CD4-positive, CD25-positive, alpha-beta regulatory T cell (primary cell): Measurements from ENCODE around the gene SLC39A12. TPM values are rescaled to one million over a fixed set of nuclear protein-coding genes. Genes with fewer than 3 reads are reported as not detected.

ENCODE experiments used
- ATAC-seq, 2 donors: fragments of 150-1000 bp; cut with Tn5 transposase; one replicate each; pipeline ENCODE4 v1.10.0; 2021; ENCODE audit warnings: low read depth in 2 of 2, moderate number of reproducible peaks in 2 of 2, moderate library complexity in 1 of 2
- DNase-seq, 3 donors: peaks; one replicate each; pipeline versions ENCODE4 v3.0.0 to v3.0.0-alpha.2; 2012 to 2022; ENCODE audit warnings: mixed read lengths in 1 of 3
- H3K27ac ChIP-seq: one replicate; pipeline ENCODE4 v1.7.0; 2013; ENCODE audit warnings: mild to moderate bottlenecking, low read length; ENCODE audit not compliant: insufficient read depth, poor library complexity, severe bottlenecking
- H3K27me3 ChIP-seq: one replicate; pipeline ENCODE4 v1.7.0; 2013; ENCODE audit warnings: low read length; ENCODE audit not compliant: control insufficient read depth, insufficient read depth
- H3K36me3 ChIP-seq: one replicate; pipeline ENCODE4 v1.7.0; 2013; ENCODE audit warnings: mild to moderate bottlenecking, low read length, moderate library complexity; ENCODE audit not compliant: control insufficient read depth, insufficient read depth
- H3K4me1 ChIP-seq: 2 replicates; pipeline ENCODE4 v1.7.0; 2013; ENCODE audit warnings: mild to moderate bottlenecking, low read length; ENCODE audit not compliant: insufficient read depth, control insufficient read depth, poor library complexity, severe bottlenecking
- H3K4me3 ChIP-seq: one replicate; pipeline ENCODE4 v1.7.0; 2013; ENCODE audit warnings: low read depth, mild to moderate bottlenecking, low read length, moderate library complexity
- H3K9me3 ChIP-seq, 2 experiments: 1 replicate in 1 of 2; 2 replicates in 1 of 2; pipeline ENCODE4 v1.7.0; 2013; ENCODE audit warnings: low read length in 2 of 2, mild to moderate bottlenecking in 1 of 2, moderate library complexity in 1 of 2; ENCODE audit not compliant: control insufficient read depth in 2 of 2
- H3K27ac Mint-ChIP-seq, 3 donors: one replicate each; pipeline ENCODE4 v1.8.0; 2020 to 2022; ENCODE audit warnings: mild to moderate bottlenecking in 3 of 3, mixed read lengths in 3 of 3, moderate library complexity in 2 of 3
- H3K27me3 Mint-ChIP-seq: one replicate; pipeline ENCODE4 v1.8.0; 2022; ENCODE audit warnings: mild to moderate bottlenecking, mixed read lengths
- H3K36me3 Mint-ChIP-seq: one replicate; pipeline ENCODE4 v1.8.0; 2020; ENCODE audit warnings: mixed read lengths
- H3K4me1 Mint-ChIP-seq, 4 donors: one replicate each; pipeline ENCODE4 v1.8.0; 2020 to 2022; ENCODE audit warnings: mixed read lengths in 4 of 4, mild to moderate bottlenecking in 1 of 4
- H3K4me3 Mint-ChIP-seq, 4 donors: one replicate each; pipeline ENCODE4 v1.8.0; 2020 to 2022; ENCODE audit warnings: mild to moderate bottlenecking in 4 of 4, mixed read lengths in 4 of 4, moderate library complexity in 3 of 4
- H3K9me3 Mint-ChIP-seq, 7 donors: one replicate each; pipeline ENCODE4 v1.8.0; 2020 to 2022; ENCODE audit warnings: mixed read lengths in 7 of 7, mild to moderate bottlenecking in 3 of 7, moderate library complexity in 2 of 7
- polyA plus RNA-seq, 4 donors: library from polyadenylated mRNA; unstranded; fragments of 300-500 nt; fragmentation: Illumina TruSeq; gene quantifications; one replicate each; pipeline ENCODE4 v1.2.3, GENCODE V29; 2021
- total RNA-seq: library from RNA; stranded (reverse); gene quantifications from one replicate; pipeline ENCODE4 v1.2.3, GENCODE V29; 2022

Gene SLC39A12
- total and polyA plus RNA-seq, 5 donors from 2014 or later, result not detected

- Histone ChIP-seq H3K36me3 (no peaks in the 10 kb centered on the region), H3K27ac (no peak overlapping the region), H3K9me3 (no peaks in the 10 kb centered on the region), H3K4me1 (no peaks in the 10 kb centered on the region), H3K4me3 (no peak overlapping the region), H3K27me3 (no peaks in the 10 kb centered on the region)
- no peaks in the 10 kb centered on the region for H3K4me1 Mint-ChIP-seq
- H3K27me3 Mint-ChIP-seq, result peaks cover 4% of the 10 kb centered on the region
- no peaks in the 10 kb centered on the region for H3K9me3 Mint-ChIP-seq
- no peak for DNase-seq
- H3K36me3 Mint-ChIP-seq, result no peaks in the 10 kb centered on the region
- H3K27ac Mint-ChIP-seq, result no peak overlapping the region
- H3K4me3 Mint-ChIP-seq, result no peak overlapping the region
- no peak for ATAC-seq
Observed at GRCh38 chr10:17992266-17992665, 40.5 kb downstream of the SLC39A12 start.

- Mint-ChIP-seq H3K27me3 (peaks cover 4% of the 10 kb centered on the region), H3K4me1 (no peaks in the 10 kb centered on the region), H3K27ac (no peak overlapping the region), H3K9me3 (no peaks in the 10 kb centered on the region), H3K4me3 (no peak overlapping the region), H3K36me3 (no peaks in the 10 kb centered on the region)
- DNase-seq (no peak), ATAC-seq (no peak)
- no peaks in the 10 kb centered on the region for H3K4me1 ChIP-seq
- no peaks in the 10 kb centered on the region for H3K36me3 ChIP-seq
- no peak overlapping the region for H3K27ac ChIP-seq
- no peaks in the 10 kb centered on the region for H3K9me3 ChIP-seq
- H3K4me3 ChIP-seq, result no peak overlapping the region
- no peaks in the 10 kb centered on the region for H3K27me3 ChIP-seq
Observed at GRCh38 chr10:17993361-17993760, 41.6 kb downstream of the SLC39A12 start.

- Mint-ChIP-seq H3K4me1 (no peaks in the 10 kb centered on the region), H3K4me3 (no peak overlapping the region), H3K9me3 (no peaks in the 10 kb centered on the region), H3K36me3 (no peaks in the 10 kb centered on the region), H3K27me3 (no peaks in the 10 kb centered on the region), H3K27ac (no peak overlapping the region)
- DNase-seq (no peak), ATAC-seq (no peak)
- H3K27me3 ChIP-seq, result no peaks in the 10 kb centered on the region
- H3K4me3 ChIP-seq, result no peak overlapping the region
- H3K27ac ChIP-seq, result no peak overlapping the region
- no peaks in the 10 kb centered on the region for H3K4me1 ChIP-seq
- no peaks in the 10 kb centered on the region for H3K36me3 ChIP-seq
- H3K9me3 ChIP-seq, result no peaks in the 10 kb centered on the region
Observed at GRCh38 chr10:18000601-18001000, 48.9 kb downstream of the SLC39A12 start.

- Histone ChIP-seq H3K4me1 (no peaks in the 10 kb centered on the region), H3K27me3 (no peaks in the 10 kb centered on the region), H3K4me3 (no peak overlapping the region), H3K36me3 (no peaks in the 10 kb centered on the region), H3K27ac (no peak overlapping the region), H3K9me3 (no peaks in the 10 kb centered on the region)
- peaks cover 0 to 2% (median 0%) of the 10 kb centered on the region in 7 donors for H3K9me3 Mint-ChIP-seq
- H3K4me1 Mint-ChIP-seq, result no peaks in the 10 kb centered on the region
- H3K27me3 Mint-ChIP-seq, result peaks cover 15% of the 10 kb centered on the region
- ATAC-seq (no peak), DNase-seq (no peak)
- H3K36me3 Mint-ChIP-seq, result no peaks in the 10 kb centered on the region
- H3K27ac Mint-ChIP-seq, result no peak overlapping the region
- no peak overlapping the region for H3K4me3 Mint-ChIP-seq
Observed at GRCh38 chr10:18005445-18005780, 53.7 kb downstream of the SLC39A12 start.

GRCh38 chr10:18005781-18006456, 54.2 kb downstream of the SLC39A12 start:
- Mint-ChIP-seq H3K27ac (no peak overlapping the region), H3K36me3 (no peaks in the 10 kb centered on the region), H3K4me1 (no peaks in the 10 kb centered on the region), H3K27me3 (peaks cover 19% of the 10 kb centered on the region), H3K4me3 (no peak overlapping the region), H3K9me3 (peaks cover 0 to 3% (median 0%) of the 10 kb centered on the region in 7 donors)
- H3K27me3 ChIP-seq, result no peaks in the 10 kb centered on the region
- no peaks in the 10 kb centered on the region for H3K36me3 ChIP-seq
- H3K4me3 ChIP-seq, result no peak overlapping the region
- ATAC-seq (no peak), DNase-seq (no peak)
- H3K4me1 ChIP-seq, result no peaks in the 10 kb centered on the region
- H3K9me3 ChIP-seq, result no peaks in the 10 kb centered on the region
- H3K27ac ChIP-seq, result no peak overlapping the region

- no peak overlapping the region for H3K4me3 Mint-ChIP-seq
Observed at GRCh38 chr10:18008986-18009385, 57.3 kb downstream of the SLC39A12 start.

GRCh38 chr10:18010050-18010449, 58.3 kb downstream of the SLC39A12 start:
- Mint-ChIP-seq H3K36me3 (no peaks in the 10 kb centered on the region), H3K27ac (no peak overlapping the region), H3K27me3 (peaks cover 19% of the 10 kb centered on the region), H3K4me3 (no peak overlapping the region), H3K9me3 (peaks cover 0 to 3% (median 0%) of the 10 kb centered on the region in 7 donors), H3K4me1 (no peaks in the 10 kb centered on the region)
- DNase-seq (no peak), ATAC-seq (no peak)
- Histone ChIP-seq H3K27ac (no peak overlapping the region), H3K9me3 (no peaks in the 10 kb centered on the region), H3K4me1 (no peaks in the 10 kb centered on the region), H3K4me3 (no peak overlapping the region), H3K36me3 (no peaks in the 10 kb centered on the region), H3K27me3 (no peaks in the 10 kb centered on the region)

More at GRCh38 chr10:18008986-18009385, 57.3 kb downstream of the SLC39A12 start:
- H3K9me3 ChIP-seq, result no peaks in the 10 kb centered on the region
- ATAC-seq (no peak), DNase-seq (no peak)
- H3K4me1 ChIP-seq, result no peaks in the 10 kb centered on the region
- no peak overlapping the region for H3K4me3 ChIP-seq
- Mint-ChIP-seq H3K27ac (no peak overlapping the region), H3K4me1 (no peaks in the 10 kb centered on the region), H3K36me3 (no peaks in the 10 kb centered on the region), H3K27me3 (peaks cover 19% of the 10 kb centered on the region), H3K9me3 (peaks cover 0 to 3% (median 0%) of the 10 kb centered on the region in 7 donors)
- no peaks in the 10 kb centered on the region for H3K36me3 ChIP-seq
- no peaks in the 10 kb centered on the region for H3K27me3 ChIP-seq
- no peak overlapping the region for H3K27ac ChIP-seq

- H3K36me3 ChIP-seq, result no peaks in the 10 kb centered on the region
- peaks cover 4% of the 10 kb centered on the region for H3K27me3 Mint-ChIP-seq
- peaks cover 0 to 4% of the 10 kb centered on the region in 2 experiments for H3K9me3 ChIP-seq
- no peaks in the 10 kb centered on the region for H3K4me1 ChIP-seq
- DNase-seq (no peak), ATAC-seq (no peak)
- no peak overlapping the region for H3K27ac ChIP-seq
- H3K27ac Mint-ChIP-seq, result no peak overlapping the region
- no peak overlapping the region for H3K4me3 ChIP-seq
- no peaks in the 10 kb centered on the region for H3K27me3 ChIP-seq
- no peaks in the 10 kb centered on the region for H3K36me3 Mint-ChIP-seq
- H3K4me3 Mint-ChIP-seq, result no peak overlapping the region
- peaks cover 4 to 26% (median 12%) of the 10 kb centered on the region in 7 donors for H3K9me3 Mint-ChIP-seq
- H3K4me1 Mint-ChIP-seq, result no peaks in the 10 kb centered on the region
Observed at GRCh38 chr10:18020523-18020922, 68.8 kb downstream of the SLC39A12 start.
